AG04450 (cell line): ENCODE measurements around the gene KRTAP1-4. TPM values are rescaled to one million over a fixed set of nuclear protein-coding genes. Genes with fewer than 3 reads are reported as not detected.
"Not testable (repeated sequence)": the region's sequence is repeated elsewhere in the genome, so short reads cannot be mapped to it uniquely, and the experiment has no call there.

ENCODE experiments used
- CTCF ChIA-PET: fragments of 300-600, 350-600 bp; formaldehyde crosslinking; extraction: SDS; loops from one replicate; lab custom pipeline; 2022; ENCODE audit warnings: antibody characterized with exemption, inconsistent platforms; lab: Charles Lee
- POLR2A ChIA-PET: fragments of 350-600 bp; formaldehyde crosslinking; extraction: SDS; loops from one replicate; lab custom pipeline; 2021; ENCODE audit warnings: antibody characterized with exemption, inconsistent platforms; lab: Yijun Ruan, JAX
- DNase-seq: peaks from one replicate; pipeline ENCODE4 v3.0.0-alpha.2; 2011; ENCODE audit warnings: low read depth, low spot score
- H3K27ac ChIP-seq: one replicate; pipeline ENCODE4 v1.5.1; 2012; ENCODE audit warnings: low read depth, low read length, control low read depth
- H3K27me3 ChIP-seq: one replicate; pipeline ENCODE4 v1.6.0; 2012; ENCODE audit warnings: low read length; ENCODE audit not compliant: control insufficient read depth, insufficient read depth
- H3K4me3 ChIP-seq: 2 replicates; pipeline ENCODE4 v1.5.1; 2011; ENCODE audit warnings: mild to moderate bottlenecking, low read depth, low read length, control low read depth
- H3K9me3 ChIP-seq: 2 replicates; pipeline ENCODE4 v1.5.1; 2012; ENCODE audit warnings: low read length; ENCODE audit not compliant: control insufficient read depth, insufficient read depth
- polyA plus RNA-seq: library from polyadenylated mRNA; depleted of rRNA; stranded (reverse); fragments of >200 nt; gene quantifications from 2 replicates; pipeline ENCODE4 v1.2.3, GENCODE V29; 2011
- TF ChIP-seq, protein P1 (sequence below): IDR thresholded peaks from 2 replicates; pipeline ENCODE4 v1.5.1; 2011; ENCODE audit warnings: low read depth, low read length, control low read depth, inconsistent platforms

Gene KRTAP1-4
- polyA plus RNA-seq, 1 experiment = not detected

DNA sequence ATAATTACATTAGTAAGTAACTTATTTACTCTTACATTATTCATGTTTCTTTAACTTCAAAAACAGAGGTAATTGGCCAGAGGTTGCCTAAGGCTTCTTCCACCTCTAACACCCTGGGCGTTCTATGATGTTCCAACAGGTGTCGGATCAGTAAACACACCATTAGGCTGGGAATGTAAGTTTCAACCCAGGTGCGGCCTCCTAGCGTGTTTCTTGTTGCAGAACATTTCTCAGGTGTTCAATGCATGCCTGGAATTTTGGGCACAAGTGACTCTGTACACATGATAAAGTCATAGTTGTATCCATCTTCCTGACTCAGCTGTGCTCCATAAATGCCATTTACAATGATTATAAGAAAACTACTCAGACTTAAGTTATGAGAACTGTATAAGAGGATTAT, 24.0 kb upstream of the KRTAP1-4 start:
- CTCF ChIA-PET = no interaction called here
- Histone ChIP-seq H3K27me3 (no peaks in the 10 kb centered on the region), H3K4me3 (no peak overlapping the region), H3K9me3 (no peaks in the 10 kb centered on the region), H3K27ac (no peak overlapping the region)
- no peak for DNase-seq
- POLR2A ChIA-PET = no interaction called here
- TF ChIP-seq, protein P1, sequence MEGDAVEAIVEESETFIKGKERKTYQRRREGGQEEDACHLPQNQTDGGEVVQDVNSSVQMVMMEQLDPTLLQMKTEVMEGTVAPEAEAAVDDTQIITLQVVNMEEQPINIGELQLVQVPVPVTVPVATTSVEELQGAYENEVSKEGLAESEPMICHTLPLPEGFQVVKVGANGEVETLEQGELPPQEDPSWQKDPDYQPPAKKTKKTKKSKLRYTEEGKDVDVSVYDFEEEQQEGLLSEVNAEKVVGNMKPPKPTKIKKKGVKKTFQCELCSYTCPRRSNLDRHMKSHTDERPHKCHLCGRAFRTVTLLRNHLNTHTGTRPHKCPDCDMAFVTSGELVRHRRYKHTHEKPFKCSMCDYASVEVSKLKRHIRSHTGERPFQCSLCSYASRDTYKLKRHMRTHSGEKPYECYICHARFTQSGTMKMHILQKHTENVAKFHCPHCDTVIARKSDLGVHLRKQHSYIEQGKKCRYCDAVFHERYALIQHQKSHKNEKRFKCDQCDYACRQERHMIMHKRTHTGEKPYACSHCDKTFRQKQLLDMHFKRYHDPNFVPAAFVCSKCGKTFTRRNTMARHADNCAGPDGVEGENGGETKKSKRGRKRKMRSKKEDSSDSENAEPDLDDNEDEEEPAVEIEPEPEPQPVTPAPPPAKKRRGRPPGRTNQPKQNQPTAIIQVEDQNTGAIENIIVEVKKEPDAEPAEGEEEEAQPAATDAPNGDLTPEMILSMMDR = no peak

- no peak for DNase-seq
- ChIA-PET CTCF (no interaction called here), POLR2A (no interaction called here)
- TF ChIP-seq, protein P1 = no peak
- Histone ChIP-seq H3K4me3 (no peak overlapping the region), H3K27me3 (no peaks in the 10 kb centered on the region), H3K9me3 (no peaks in the 10 kb centered on the region), H3K27ac (no peak overlapping the region)
Measured at GRCh38 chr17:41052566-41052965, 22.6 kb upstream of the KRTAP1-4 start.

- no peak overlapping the region for H3K27ac ChIP-seq
- no peak for DNase-seq
- H3K4me3 ChIP-seq = no peak overlapping the region
- TF ChIP-seq, protein P1 = no peak
- ChIA-PET POLR2A (interaction anchor here (1.1 kb wide), 1 partner anchor 640 kb away, joined by 4 read pairs; no protein-coding TSS in a partner anchor), CTCF (no interaction called here)
- no peaks in the 10 kb centered on the region for H3K9me3 ChIP-seq
- no peaks in the 10 kb centered on the region for H3K27me3 ChIP-seq
Measured at GRCh38 chr17:41049110-41049509, 19.1 kb upstream of the KRTAP1-4 start.

- Histone ChIP-seq H3K27ac (peak overlapping the region; percentile 57), H3K4me3 (no peak overlapping the region), H3K9me3 (no peaks in the 10 kb centered on the region), H3K27me3 (no peaks in the 10 kb centered on the region)
- CTCF ChIA-PET = interaction anchor here (1.1 kb wide), 1 partner anchor 83 kb away, joined by 3 read pairs; no protein-coding TSS in a partner anchor
- TF ChIP-seq, protein P1 = no peak
- no peak for DNase-seq
- POLR2A ChIA-PET = interaction anchor here (1.0 to 1.1 kb wide), 2 partner anchors 13 to 641 kb away, joined by 3 to 4 read pairs; no protein-coding TSS in a partner anchor
Measured at GRCh38 chr17:41048441-41048840, 18.4 kb upstream of the KRTAP1-4 start.

DNA sequence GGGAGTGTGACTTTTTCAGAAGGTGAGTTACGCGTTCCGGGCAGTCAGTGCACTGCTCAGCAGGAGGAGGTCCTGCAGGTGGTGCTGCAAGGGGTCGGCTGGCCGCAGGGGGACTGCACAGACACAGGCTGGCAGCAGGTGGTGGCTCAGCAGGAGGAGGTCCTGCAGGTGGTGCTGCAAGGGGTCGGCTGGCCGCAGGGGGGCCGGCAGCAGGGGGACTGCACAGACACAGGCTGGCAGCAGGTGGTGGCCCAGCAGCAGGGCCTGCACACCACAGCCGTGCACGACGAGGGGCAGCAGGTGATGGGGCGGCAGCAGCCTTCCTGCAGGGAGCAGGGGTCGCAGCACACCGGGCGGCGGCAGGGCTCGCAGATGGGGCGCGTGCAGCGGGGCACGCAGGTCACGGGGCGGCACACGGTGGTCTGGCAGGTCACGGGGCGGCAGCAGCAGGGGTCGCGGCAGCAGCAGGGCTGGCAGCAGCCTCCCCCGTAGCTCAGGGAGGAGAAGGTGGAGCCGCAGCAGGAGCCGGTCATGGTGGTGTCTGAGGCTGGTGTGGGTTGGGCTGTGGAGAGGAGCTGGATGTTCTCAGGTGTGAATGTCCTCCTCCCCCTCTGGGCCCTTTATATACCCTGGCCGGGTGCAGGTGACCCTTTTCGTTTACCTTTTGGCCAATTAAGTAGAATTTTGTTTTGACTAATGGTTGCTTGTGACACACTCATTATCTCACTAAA, 16.9 kb upstream of the KRTAP1-4 start, which contains the start of gene KRTAP2-1:
KRTAP2-1 (minus strand) TSS at position 582 of the 731 bp plus-strand sequence; CDS start at position 533, 49 bp downstream.
- H3K4me3 ChIP-seq, H3K27me3 ChIP-seq, POLR2A ChIA-PET, CTCF ChIA-PET, DNase-seq, H3K9me3 ChIP-seq: not testable (repeated sequence)
- H3K27ac ChIP-seq = peak within 1 kb of the TSS; percentile 57
